Chondrocyte (in vitro differentiated cells): ENCODE measurements around the gene ZCCHC17. TPM values are rescaled to one million over a fixed set of nuclear protein-coding genes. Genes with fewer than 3 reads are reported as not detected.

Experiments
- total RNA-seq: library from RNA; stranded (reverse); gene quantifications from 3 replicates; pipeline ENCODE4 v1.2.1, GENCODE V29; 2021

The ZCCHC17 gene
- total RNA-seq, 1 donor from 2014 or later = 31.1 TPM

Other genes starting within 250 kb of the ZCCHC17 start
- 105 to 110 TPM (median 108 TPM) in 3 replicates for gene PUM1, start 231.3 kb upstream of the ZCCHC17 start, total RNA-seq
- 2.9 to 3.8 TPM (median 3.5 TPM) in 3 replicates for gene NKAIN1, start 57.1 kb upstream of the ZCCHC17 start, total RNA-seq
- gene SNRNP40, start 244 bp upstream of the ZCCHC17 start, total RNA-seq = 32.3 to 39.0 TPM (median 34.3 TPM) in 3 replicates
- 51.8 to 83.8 TPM (median 81.4 TPM) in 3 replicates for gene FABP3, start 76.0 kb downstream of the ZCCHC17 start, total RNA-seq
- 9.1 to 19.8 TPM (median 19.1 TPM) in 3 replicates for gene SERINC2, start 116.2 kb downstream of the ZCCHC17 start, total RNA-seq